ENCODE results near the gene TMEM119.
"Not testable (repeated sequence)": the region's sequence is repeated elsewhere in the genome, so short reads cannot be mapped to it uniquely, and the experiment has no call there.

TMEM119 gene

DNA sequence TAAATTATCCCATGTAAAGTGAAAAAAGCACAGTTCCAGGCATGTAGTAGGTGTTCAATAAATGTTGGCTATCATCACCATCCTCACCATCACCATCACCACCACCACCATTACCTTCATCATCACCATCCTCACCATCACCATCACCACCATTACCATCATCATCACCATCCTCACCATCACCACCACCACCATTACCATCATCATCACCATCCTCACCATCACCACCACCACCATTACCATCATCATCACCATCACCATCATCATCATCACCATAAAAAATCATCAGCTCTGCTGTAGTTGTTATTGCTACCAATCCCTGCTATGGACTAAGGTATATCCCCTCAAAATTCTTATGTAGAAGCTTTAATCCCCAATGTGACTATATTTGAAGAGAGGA, 20.4 kb downstream of the TMEM119 start:
- no peak for DNase-seq (ENCODE audit: insufficient read length, low spot score)
- no peak for FAIRE-seq
- TF ChIP-seq, protein P1, sequence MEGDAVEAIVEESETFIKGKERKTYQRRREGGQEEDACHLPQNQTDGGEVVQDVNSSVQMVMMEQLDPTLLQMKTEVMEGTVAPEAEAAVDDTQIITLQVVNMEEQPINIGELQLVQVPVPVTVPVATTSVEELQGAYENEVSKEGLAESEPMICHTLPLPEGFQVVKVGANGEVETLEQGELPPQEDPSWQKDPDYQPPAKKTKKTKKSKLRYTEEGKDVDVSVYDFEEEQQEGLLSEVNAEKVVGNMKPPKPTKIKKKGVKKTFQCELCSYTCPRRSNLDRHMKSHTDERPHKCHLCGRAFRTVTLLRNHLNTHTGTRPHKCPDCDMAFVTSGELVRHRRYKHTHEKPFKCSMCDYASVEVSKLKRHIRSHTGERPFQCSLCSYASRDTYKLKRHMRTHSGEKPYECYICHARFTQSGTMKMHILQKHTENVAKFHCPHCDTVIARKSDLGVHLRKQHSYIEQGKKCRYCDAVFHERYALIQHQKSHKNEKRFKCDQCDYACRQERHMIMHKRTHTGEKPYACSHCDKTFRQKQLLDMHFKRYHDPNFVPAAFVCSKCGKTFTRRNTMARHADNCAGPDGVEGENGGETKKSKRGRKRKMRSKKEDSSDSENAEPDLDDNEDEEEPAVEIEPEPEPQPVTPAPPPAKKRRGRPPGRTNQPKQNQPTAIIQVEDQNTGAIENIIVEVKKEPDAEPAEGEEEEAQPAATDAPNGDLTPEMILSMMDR (IDR thresholded peaks at IDR 0.05; ENCODE audit: insufficient read depth, missing control alignments) = no peak

DNA sequence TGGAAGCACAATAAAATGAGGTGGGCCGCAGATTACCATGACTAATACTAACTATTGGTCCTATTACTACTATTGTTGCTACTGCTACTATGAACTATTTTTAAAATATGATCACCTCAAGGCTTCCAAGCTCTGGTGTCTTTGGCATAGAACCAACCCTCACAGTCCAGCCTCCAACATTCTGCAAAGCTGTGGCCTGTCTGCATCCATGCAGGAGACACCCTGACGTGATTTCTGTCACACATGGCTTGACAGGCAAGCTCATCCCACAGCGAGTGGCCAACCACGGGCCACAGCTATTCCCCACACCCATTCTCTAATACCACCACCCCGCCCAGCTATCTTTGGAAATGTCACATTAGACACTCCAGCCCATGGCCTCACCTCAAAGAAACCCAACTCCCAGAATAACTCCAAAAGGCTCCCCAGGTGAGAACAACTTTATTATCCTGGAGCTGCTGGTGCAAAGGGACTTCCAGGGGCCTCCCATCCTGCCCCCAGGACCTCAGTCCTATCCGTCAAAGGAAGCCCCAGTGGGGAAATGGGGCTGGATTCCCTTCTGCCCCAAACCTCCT, 21.1 kb downstream of the TMEM119 start:
- DNase-seq (ENCODE audit: insufficient read length, low spot score) (no peak), FAIRE-seq (no peak)
- TF ChIP-seq, protein P1 (IDR thresholded peaks at IDR 0.05; ENCODE audit: insufficient read depth, missing control alignments) = no peak

DNA sequence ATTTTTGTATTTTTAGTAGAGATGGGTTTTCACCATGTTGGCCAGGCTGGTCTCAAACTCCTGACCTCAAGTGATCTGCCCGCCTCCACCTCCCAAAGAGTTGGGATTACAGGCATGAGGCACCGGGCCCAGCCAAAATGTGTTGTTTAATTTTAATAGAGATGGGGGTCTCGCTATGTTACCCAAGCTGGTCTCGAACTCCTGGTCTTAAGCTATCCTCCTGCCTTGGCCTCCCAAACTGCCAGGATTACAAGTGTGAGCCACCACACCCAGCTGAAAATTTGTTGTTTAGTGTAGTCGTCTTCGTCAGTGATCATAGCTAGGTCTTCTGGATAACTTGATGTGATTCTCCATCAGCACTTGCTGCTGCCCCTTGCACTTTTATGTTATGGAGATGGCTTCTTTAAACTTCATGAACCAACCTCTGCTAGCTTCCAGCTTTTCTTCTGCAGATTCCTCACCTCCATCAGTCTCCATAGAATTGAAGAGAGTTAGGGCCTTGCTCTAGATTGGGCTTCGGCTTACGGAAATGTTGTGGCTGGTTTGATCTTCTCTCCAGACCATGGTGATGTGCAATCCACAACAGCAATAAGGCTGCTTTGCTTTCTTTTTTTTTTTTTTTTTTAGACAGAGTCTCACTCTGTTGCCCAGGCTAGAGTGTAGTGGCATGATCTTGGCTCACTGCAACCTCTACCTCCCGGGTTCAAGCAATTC, 22.5 kb downstream of the TMEM119 start:
- DNase-seq (ENCODE audit: insufficient read length, low spot score) (no peak), FAIRE-seq (no peak)
- TF ChIP-seq, protein P1 (IDR thresholded peaks at IDR 0.05; ENCODE audit: insufficient read depth, missing control alignments) = no peak

DNA sequence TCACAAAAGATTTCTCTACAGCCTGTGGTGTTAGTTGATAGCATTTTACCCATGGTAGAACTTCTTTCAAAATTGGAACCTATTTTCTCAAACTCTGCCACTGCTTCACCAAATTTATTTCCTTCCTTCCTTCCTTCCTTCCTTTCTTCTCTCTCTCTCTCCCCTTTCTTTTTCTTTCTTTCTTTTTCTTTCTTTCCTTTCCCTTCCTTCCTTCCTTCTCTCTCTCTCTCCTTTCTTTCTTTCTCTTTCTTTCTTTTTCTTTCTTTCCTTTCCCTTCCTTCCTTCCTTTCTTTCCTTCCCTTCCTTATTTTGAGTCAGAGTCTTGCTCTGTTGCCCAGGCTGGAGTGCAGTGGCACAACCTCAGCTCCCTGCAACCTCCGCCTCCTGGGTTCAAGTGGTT, 23.6 kb downstream of the TMEM119 start:
- DNase-seq (ENCODE audit: insufficient read length, low spot score); FAIRE-seq: not testable (repeated sequence)

DNA sequence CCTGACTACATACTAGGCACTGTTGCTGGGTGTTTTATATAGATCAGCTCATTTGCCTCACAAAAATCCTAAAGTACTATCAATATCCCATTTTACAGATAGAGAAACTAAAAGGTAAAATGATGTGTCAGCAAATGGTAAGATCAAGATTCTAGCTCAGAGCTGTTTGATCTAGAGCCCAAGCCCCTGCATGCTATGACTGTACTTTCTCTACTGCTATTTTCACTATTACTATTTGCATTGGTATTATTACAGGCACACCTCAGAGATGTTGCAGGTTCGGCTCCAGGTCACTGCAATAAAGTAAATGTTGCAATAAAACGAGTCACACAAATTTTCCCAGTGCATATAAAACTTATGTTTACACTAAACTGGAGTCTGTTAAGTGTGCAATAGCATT, 24.6 kb downstream of the TMEM119 start:
- DNase-seq (ENCODE audit: insufficient read length, low spot score) (no peak), FAIRE-seq (no peak)
- TF ChIP-seq, protein P1 (IDR thresholded peaks at IDR 0.05; ENCODE audit: insufficient read depth, missing control alignments) = no peak

DNA sequence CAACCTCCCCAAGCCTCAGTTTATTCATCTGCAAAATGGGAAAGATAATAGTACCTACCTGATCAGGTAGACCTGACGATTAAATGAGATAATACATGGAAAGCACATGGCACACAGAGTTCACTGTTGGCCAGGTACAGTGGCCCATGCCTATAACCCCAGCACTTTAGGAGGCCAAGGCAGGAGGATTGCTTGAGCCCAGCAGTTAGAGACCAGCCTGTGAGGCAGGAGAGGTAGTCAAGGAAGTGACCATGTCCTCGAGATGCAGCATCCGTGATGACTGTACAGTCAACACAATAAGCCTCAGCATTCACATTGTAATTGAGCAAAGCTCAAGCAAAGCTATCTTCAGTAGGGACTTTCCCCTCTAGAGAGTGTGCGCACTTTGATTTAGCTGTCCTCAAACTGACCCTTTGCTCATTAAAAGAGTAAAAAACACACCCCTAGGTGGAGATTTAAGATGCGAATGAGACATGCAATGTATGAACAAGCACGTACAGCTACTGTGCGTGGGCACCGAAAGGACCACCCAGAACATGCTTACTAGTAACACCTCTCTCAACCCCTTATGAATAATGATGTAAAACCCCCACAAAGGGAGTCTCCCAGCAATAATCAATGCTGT, 25.6 kb downstream of the TMEM119 start:
- TF ChIP-seq, protein P1 (IDR thresholded peaks at IDR 0.05; ENCODE audit: insufficient read depth, missing control alignments) = no peak
- no peak for DNase-seq (ENCODE audit: insufficient read length, low spot score)
- no peak for FAIRE-seq

DNA sequence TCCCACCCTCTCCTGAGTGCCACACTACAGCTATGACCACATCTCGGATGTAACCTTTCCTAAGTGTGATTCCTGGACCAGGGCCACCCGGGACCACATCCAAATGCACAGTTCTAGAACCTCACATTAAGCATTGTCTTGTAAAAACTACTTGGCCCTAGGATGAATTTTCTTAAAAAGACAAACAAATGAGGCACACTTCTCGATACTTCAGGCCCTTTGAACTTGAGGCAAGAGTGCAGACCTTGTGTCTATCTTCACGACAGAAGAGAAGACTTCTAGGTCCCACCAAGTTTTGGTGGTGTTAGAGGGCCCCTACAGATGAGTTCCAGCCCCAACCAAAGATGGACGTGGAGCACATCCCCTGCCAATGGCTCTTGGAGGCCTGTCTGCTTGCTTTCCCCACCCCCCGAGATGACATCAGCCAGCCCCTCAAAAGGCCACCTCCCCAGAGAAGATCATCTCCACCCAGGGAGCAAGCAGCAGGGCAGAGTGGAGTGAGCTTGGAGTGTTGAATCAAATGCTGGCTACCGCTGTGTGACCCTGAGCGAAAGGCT, 26.2 kb downstream of the TMEM119 start:
- TF ChIP-seq, protein P1 (IDR thresholded peaks at IDR 0.05; ENCODE audit: insufficient read depth, missing control alignments) = no peak
- FAIRE-seq (no peak), DNase-seq (ENCODE audit: insufficient read length, low spot score) (no peak)
